Measurements from ENCODE around the gene CAMK2A. TPM values are rescaled to one million over a fixed set of nuclear protein-coding genes. Genes with fewer than 3 reads are reported as not detected.

The CAMK2A gene
- total RNA-seq, 2 experiments from 2014 or later = not detected

DNA sequence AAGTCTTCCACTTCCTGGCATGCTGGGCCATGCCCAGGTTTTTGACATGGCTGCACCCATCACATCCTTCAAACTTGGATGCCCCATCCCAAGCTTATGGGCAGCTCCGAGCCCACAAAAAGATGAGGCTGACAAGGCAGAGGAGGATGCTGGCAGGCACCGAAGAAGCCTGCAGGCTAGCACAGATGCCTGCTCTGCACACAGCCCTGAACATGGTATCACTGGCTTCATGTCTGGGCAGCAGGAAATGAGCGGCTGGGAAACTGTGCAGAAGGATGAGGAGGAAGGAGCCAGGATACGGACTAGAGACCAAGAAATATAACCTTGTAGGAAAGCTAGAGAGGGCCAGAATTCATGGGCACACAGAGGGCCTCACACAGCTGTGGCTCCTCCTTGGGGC lies 14.8 kb downstream of the CAMK2A start:
- no peak for TF ChIP-seq EZH2phosphoT487 (IDR thresholded peaks at IDR 0.05; ENCODE audit: borderline replicate concordance, low read depth, low read length)
- no peaks in the 10 kb centered on the region for H3K4me1 ChIP-seq (ENCODE audit: insufficient read depth, low read length, poor library complexity, severe bottlenecking)
- no peaks in the 10 kb centered on the region for H3K79me2 ChIP-seq (ENCODE audit: insufficient read depth, low read depth, low read length)
- H3K9me2 ChIP-seq (ENCODE audit: insufficient read depth, low read length) = no peaks in the 10 kb centered on the region
- no peaks in the 10 kb centered on the region for H3K36me3 ChIP-seq (ENCODE audit: insufficient read depth, low read length)
- no peak overlapping the region for H2AFZ ChIP-seq (ENCODE audit: low read length)
- no TSS peak for BruUV-seq (replicated peaks)
- no peaks in the 10 kb centered on the region for H4K20me1 ChIP-seq (ENCODE audit: insufficient read depth, low read length)
- H3K9me3 ChIP-seq (ENCODE audit: low read length) = no peaks in the 10 kb centered on the region
- ChIA-PET POLR2A (no interaction called here), CTCF (ENCODE audit: unreplicated experiment) (no interaction called here)
- intact Hi-C loops (cut with micrococcal nuclease; ENCODE audit: unreplicated experiment) = no loop called here
- no peak for DNase-seq (ENCODE audit: low spot score)
- H3K4me2 ChIP-seq (ENCODE audit: low read length) = no peak overlapping the region
- no peak overlapping the region for H3K4me3 ChIP-seq (ENCODE audit: low read depth, low read length, poor library complexity, severe bottlenecking)
- H3K27ac ChIP-seq (ENCODE audit: low read depth, low read length, poor library complexity, severe bottlenecking) = no peak overlapping the region

DNA sequence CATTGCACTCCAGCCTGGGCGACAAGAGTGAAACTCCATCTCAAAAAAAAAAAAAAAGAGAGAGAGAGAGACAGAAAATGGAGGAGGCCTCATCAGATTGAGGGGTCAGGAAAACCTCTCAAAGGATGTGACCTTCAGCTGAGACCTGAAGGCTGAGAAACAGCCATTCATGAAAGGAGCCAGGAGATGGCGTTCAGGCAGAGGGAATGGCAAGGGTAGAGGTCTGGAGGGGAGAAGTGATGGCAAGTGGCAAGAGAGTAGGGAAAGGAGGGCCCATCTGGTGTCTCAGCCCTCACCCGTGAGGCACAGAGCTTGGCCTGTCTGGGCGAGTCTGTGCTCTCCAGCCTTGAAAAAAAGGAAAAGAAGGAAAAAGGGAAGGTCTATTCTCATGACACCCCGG lies 17.0 kb downstream of the CAMK2A start:
- Histone ChIP-seq H4K20me1 (ENCODE audit: insufficient read depth, low read length) (no peaks in the 10 kb centered on the region), H3K4me2 (ENCODE audit: low read length) (no peak overlapping the region), H3K27ac (ENCODE audit: low read depth, low read length, poor library complexity, severe bottlenecking) (no peak overlapping the region), H3K9me2 (ENCODE audit: insufficient read depth, low read length) (no peaks in the 10 kb centered on the region), H3K9me3 (ENCODE audit: low read length) (no peaks in the 10 kb centered on the region), H3K79me2 (ENCODE audit: insufficient read depth, low read depth, low read length) (no peaks in the 10 kb centered on the region), H3K4me1 (ENCODE audit: insufficient read depth, low read length, poor library complexity, severe bottlenecking) (no peaks in the 10 kb centered on the region), H3K36me3 (ENCODE audit: insufficient read depth, low read length) (no peaks in the 10 kb centered on the region), H2AFZ (ENCODE audit: low read length) (no peak overlapping the region), H3K4me3 (ENCODE audit: low read depth, low read length, poor library complexity, severe bottlenecking) (no peak overlapping the region)
- intact Hi-C loops (cut with micrococcal nuclease; ENCODE audit: unreplicated experiment) = loop anchor here (2.0 kb wide), 2 partner anchors 78 to 164 kb away; no protein-coding TSS in a partner anchor
- peak; percentile 49 for DNase-seq (ENCODE audit: low spot score)
- ChIA-PET POLR2A (no interaction called here), CTCF (ENCODE audit: unreplicated experiment) (no interaction called here)
- BruUV-seq (replicated peaks) = no TSS peak
- TF ChIP-seq, protein P1, sequence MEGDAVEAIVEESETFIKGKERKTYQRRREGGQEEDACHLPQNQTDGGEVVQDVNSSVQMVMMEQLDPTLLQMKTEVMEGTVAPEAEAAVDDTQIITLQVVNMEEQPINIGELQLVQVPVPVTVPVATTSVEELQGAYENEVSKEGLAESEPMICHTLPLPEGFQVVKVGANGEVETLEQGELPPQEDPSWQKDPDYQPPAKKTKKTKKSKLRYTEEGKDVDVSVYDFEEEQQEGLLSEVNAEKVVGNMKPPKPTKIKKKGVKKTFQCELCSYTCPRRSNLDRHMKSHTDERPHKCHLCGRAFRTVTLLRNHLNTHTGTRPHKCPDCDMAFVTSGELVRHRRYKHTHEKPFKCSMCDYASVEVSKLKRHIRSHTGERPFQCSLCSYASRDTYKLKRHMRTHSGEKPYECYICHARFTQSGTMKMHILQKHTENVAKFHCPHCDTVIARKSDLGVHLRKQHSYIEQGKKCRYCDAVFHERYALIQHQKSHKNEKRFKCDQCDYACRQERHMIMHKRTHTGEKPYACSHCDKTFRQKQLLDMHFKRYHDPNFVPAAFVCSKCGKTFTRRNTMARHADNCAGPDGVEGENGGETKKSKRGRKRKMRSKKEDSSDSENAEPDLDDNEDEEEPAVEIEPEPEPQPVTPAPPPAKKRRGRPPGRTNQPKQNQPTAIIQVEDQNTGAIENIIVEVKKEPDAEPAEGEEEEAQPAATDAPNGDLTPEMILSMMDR (conservative IDR thresholded peaks at IDR 0.05; ENCODE audit: low read length) = peak; percentile 56
- TF ChIP-seq EZH2phosphoT487 (IDR thresholded peaks at IDR 0.05; ENCODE audit: borderline replicate concordance, low read depth, low read length) = no peak

DNA sequence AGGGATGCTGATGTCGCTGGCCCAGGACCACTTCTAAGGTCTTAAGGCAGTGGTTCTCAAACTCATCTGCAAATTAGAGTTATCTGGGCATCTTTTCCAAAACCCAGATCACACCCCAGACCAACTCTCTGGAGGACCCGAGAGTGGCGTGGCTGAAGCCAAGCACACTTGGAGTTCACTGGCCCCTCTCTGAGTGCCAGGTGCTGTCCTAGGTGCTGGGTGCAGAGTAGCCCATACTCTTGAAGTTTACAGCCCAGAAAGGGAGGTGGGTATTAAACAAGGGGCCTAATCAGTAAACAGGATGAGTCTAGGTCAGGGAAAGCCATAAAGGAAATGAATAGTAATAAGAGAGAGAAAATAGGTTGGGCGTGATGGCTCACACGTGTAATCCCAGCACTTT lies 17.6 kb downstream of the CAMK2A start:
- Histone ChIP-seq H2AFZ (ENCODE audit: low read length) (no peak overlapping the region), H3K4me3 (ENCODE audit: low read depth, low read length, poor library complexity, severe bottlenecking) (no peak overlapping the region), H3K4me2 (ENCODE audit: low read length) (no peak overlapping the region), H3K4me1 (ENCODE audit: insufficient read depth, low read length, poor library complexity, severe bottlenecking) (no peaks in the 10 kb centered on the region), H4K20me1 (ENCODE audit: insufficient read depth, low read length) (no peaks in the 10 kb centered on the region), H3K36me3 (ENCODE audit: insufficient read depth, low read length) (no peaks in the 10 kb centered on the region), H3K79me2 (ENCODE audit: insufficient read depth, low read depth, low read length) (no peaks in the 10 kb centered on the region), H3K27ac (ENCODE audit: low read depth, low read length, poor library complexity, severe bottlenecking) (no peak overlapping the region), H3K9me3 (ENCODE audit: low read length) (no peaks in the 10 kb centered on the region), H3K9me2 (ENCODE audit: insufficient read depth, low read length) (no peaks in the 10 kb centered on the region)
- ChIA-PET CTCF (ENCODE audit: unreplicated experiment) (no interaction called here), POLR2A (interaction anchor here (0.6 kb wide), 1 partner anchor 11 kb away, joined by 3 read pairs; no protein-coding TSS in a partner anchor)
- no peak for DNase-seq (ENCODE audit: low spot score)
- no peak for TF ChIP-seq EZH2phosphoT487 (IDR thresholded peaks at IDR 0.05; ENCODE audit: borderline replicate concordance, low read depth, low read length)
- TF ChIP-seq, protein P1 (conservative IDR thresholded peaks at IDR 0.05; ENCODE audit: low read length) = no peak
- intact Hi-C loops (cut with micrococcal nuclease; ENCODE audit: unreplicated experiment) = loop anchor here (2.0 kb wide), 2 partner anchors 79 to 165 kb away; no protein-coding TSS in a partner anchor
- BruUV-seq (replicated peaks) = no TSS peak
